IMR-90 (cell line): Measurements from ENCODE around the gene MVP. TPM values are rescaled to one million over a fixed set of nuclear protein-coding genes. Genes with fewer than 3 reads are reported as not detected.

ENCODE experiments used
- ATAC-seq: fragments of 200-7000 bp; cut with Tn5 transposase; 2 replicates; pipeline ENCODE4 v1.9.1; 2020; ENCODE audit warnings: low read depth, mild to moderate bottlenecking, moderate library complexity
- BruUV-seq: library from RNA; stranded (reverse); fragments of 400-500 nt; replicated peaks from 2 replicates; lab custom pipeline; 2021; lab: Mats Ljungman, UMichigan
- CTCF ChIA-PET: fragments of 300-600 bp; formaldehyde crosslinking; extraction: SDS; loops from one replicate; lab custom pipeline; 2021; ENCODE audit warnings: antibody characterized with exemption; lab: Yijun Ruan, JAX
- POLR2A ChIA-PET: fragments of 300-600 bp; sonication (Branson Sonifier 250); formaldehyde crosslinking; loops from one replicate; lab custom pipeline; 2022; ENCODE audit warnings: antibody characterized with exemption; ENCODE audit not compliant: unreplicated experiment; lab: Charles Lee
- DNase-seq: peaks from one replicate; pipeline ENCODE4 v3.0.0; 2013
- H2AFZ ChIP-seq: replicated peaks from 2 replicates; pipeline ENCODE3; 2013; ENCODE audit warnings: low read length, mild to moderate bottlenecking; ENCODE audit not compliant: poor library complexity
- H2AK5ac ChIP-seq: 2 replicates; pipeline ENCODE4 v1.6.1; 2013; ENCODE audit warnings: low read depth, low read length, inconsistent platforms
- H2AK9ac ChIP-seq: replicated peaks from 2 replicates; pipeline ENCODE3; 2013; ENCODE audit warnings: mild to moderate bottlenecking, low read depth, low read length, moderate library complexity; ENCODE audit not compliant: poor library complexity
- H2BK120ac ChIP-seq: 2 replicates; pipeline ENCODE4 v1.6.1; 2013; ENCODE audit warnings: low read depth, low read length, inconsistent platforms
- H2BK15ac ChIP-seq: 3 replicates; pipeline ENCODE4 v1.6.1; 2013; ENCODE audit warnings: low read depth, low read length, inconsistent platforms
- H2BK20ac ChIP-seq: 2 replicates; pipeline ENCODE4 v1.6.1; 2013; ENCODE audit warnings: low read depth, mild to moderate bottlenecking, inconsistent platforms, low read length, moderate library complexity
- H2BK5ac ChIP-seq: 2 replicates; pipeline ENCODE4 v1.6.1; 2013; ENCODE audit warnings: mild to moderate bottlenecking, low read depth, low read length, inconsistent platforms; ENCODE audit not compliant: poor library complexity, severe bottlenecking
- H3K14ac ChIP-seq: replicated peaks from 2 replicates; pipeline ENCODE4 v1.6.1; 2013; ENCODE audit warnings: low read depth, low read length, inconsistent platforms
- H3K18ac ChIP-seq: 2 replicates; pipeline ENCODE4 v1.6.1; 2013; ENCODE audit warnings: low read depth, low read length, control low read depth
- H3K23ac ChIP-seq: 2 replicates; pipeline ENCODE4 v1.6.1; 2013; ENCODE audit warnings: low read depth, low read length, inconsistent platforms
- H3K27ac ChIP-seq: 2 replicates; pipeline ENCODE4 v1.5.1; 2013; ENCODE audit warnings: mild to moderate bottlenecking, control low read depth, low read length; ENCODE audit not compliant: insufficient read depth
- H3K27me3 ChIP-seq: 2 replicates; pipeline ENCODE4 v1.6.1; 2013; ENCODE audit warnings: low read length; ENCODE audit not compliant: control insufficient read depth, insufficient read depth
- H3K36me3 ChIP-seq: 2 replicates; pipeline ENCODE4 v1.6.1; 2013; ENCODE audit warnings: low read length, mixed read lengths; ENCODE audit not compliant: control insufficient read depth, insufficient read depth
- H3K4ac ChIP-seq: 2 replicates; pipeline ENCODE4 v1.6.1; 2013; ENCODE audit warnings: low read depth, low read length, inconsistent platforms
- H3K4me1 ChIP-seq: 2 replicates; pipeline ENCODE4 v1.6.1; 2013; ENCODE audit warnings: low read length, mixed read lengths; ENCODE audit not compliant: control insufficient read depth, insufficient read depth
- H3K4me2 ChIP-seq: 2 replicates; pipeline ENCODE4 v1.6.1; 2013; ENCODE audit warnings: low read depth, mild to moderate bottlenecking, control low read depth, low read length, moderate library complexity
- H3K4me3 ChIP-seq: 2 replicates; pipeline ENCODE4 v1.5.1; 2013; ENCODE audit warnings: low read depth, mild to moderate bottlenecking, control low read depth, low read length, moderate library complexity; ENCODE audit not compliant: insufficient read depth
- H3K56ac ChIP-seq: 2 replicates; pipeline ENCODE4 v1.6.1; 2013; ENCODE audit warnings: low read length, inconsistent platforms; ENCODE audit not compliant: insufficient read depth; ENCODE audit errors: extremely low read depth
- H3K79me1 ChIP-seq, 2 experiments: 2 replicates each; pipeline ENCODE4 v1.6.1; 2013; ENCODE audit warnings: low read length in 2 of 2, inconsistent platforms in 1 of 2, low read depth in 1 of 2
- H3K9ac ChIP-seq: 2 replicates; pipeline ENCODE4 v1.6.1; 2013; ENCODE audit warnings: low read depth, low read length, control low read depth
- H3K9me1 ChIP-seq: 2 replicates; pipeline ENCODE4 v1.6.1; 2013; ENCODE audit warnings: low read length, inconsistent platforms; ENCODE audit not compliant: insufficient read depth
- H3K9me3 ChIP-seq: 2 replicates; pipeline ENCODE4 v1.6.1; 2013; ENCODE audit warnings: low read length; ENCODE audit not compliant: control insufficient read depth, insufficient read depth
- H4K20me1 ChIP-seq: 2 replicates; pipeline ENCODE4 v1.6.1; 2013; ENCODE audit warnings: low read length, inconsistent platforms; ENCODE audit not compliant: insufficient read depth
- H4K5ac ChIP-seq: 2 replicates; pipeline ENCODE4 v1.6.1; 2013; ENCODE audit warnings: mild to moderate bottlenecking, low read depth, low read length, control low read depth
- H4K8ac ChIP-seq, 2 experiments: 2 replicates each; pipeline ENCODE4 v1.6.1; 2013; ENCODE audit warnings: low read depth in 2 of 2, low read length in 2 of 2, control low read depth in 1 of 2, inconsistent platforms in 1 of 2
- H4K91ac ChIP-seq: 2 replicates; pipeline ENCODE4 v1.6.1; 2013; ENCODE audit warnings: low read depth, low read length, inconsistent platforms; ENCODE audit not compliant: insufficient read depth
- BHLHE40 ChIP-seq: fragments of 150-350 bp; IDR thresholded peaks from 2 replicates; pipeline ENCODE4 v1.6.1; 2016; ENCODE audit warnings: mild to moderate bottlenecking, low read depth, low read length
- CHD1 ChIP-seq: IDR thresholded peaks from 2 replicates; pipeline ENCODE4 v1.6.1; 2012; ENCODE audit warnings: low read depth, low read length, improper control_type of control experiment
- FOS ChIP-seq: fragments of 150-350 bp; IDR thresholded peaks from 2 replicates; pipeline ENCODE4 v1.6.1; 2016; ENCODE audit warnings: low read depth, low read length
- MAFK ChIP-seq: IDR thresholded peaks from 2 replicates; pipeline ENCODE4 v1.6.1; 2012; ENCODE audit warnings: low read depth, low read length, improper control_type of control experiment
- MAZ ChIP-seq: IDR thresholded peaks from 2 replicates; pipeline ENCODE4 v1.6.1; 2012; ENCODE audit warnings: low read depth, mild to moderate bottlenecking, low read length, improper control_type of control experiment, moderate library complexity, borderline replicate concordance
- MXI1 ChIP-seq: IDR thresholded peaks from 2 replicates; pipeline ENCODE4 v1.6.1; 2012; ENCODE audit warnings: low read depth, mild to moderate bottlenecking, low read length, moderate library complexity, borderline replicate concordance
- NFE2L2 ChIP-seq: fragments of 150-350 bp; IDR thresholded peaks from 2 replicates; pipeline ENCODE4 v1.6.1; 2016; ENCODE audit warnings: low read depth, mild to moderate bottlenecking, low read length
- POLR2A ChIP-seq: IDR thresholded peaks from 2 replicates; pipeline ENCODE4 v1.6.1; 2012; ENCODE audit warnings: mild to moderate bottlenecking, low read depth, low read length
- RAD21 ChIP-seq: IDR thresholded peaks from 2 replicates; pipeline ENCODE4 v1.6.1; 2012; ENCODE audit warnings: low read length, improper control_type of control experiment
- RCOR1 ChIP-seq: IDR thresholded peaks from 2 replicates; pipeline ENCODE4 v1.6.1; 2012; ENCODE audit warnings: mild to moderate bottlenecking, low read length, improper control_type of control experiment; ENCODE audit not compliant: insufficient replicate concordance
- RFX5 ChIP-seq: IDR thresholded peaks from 2 replicates; pipeline ENCODE4 v1.8.0; 2012; ENCODE audit warnings: low read depth, mild to moderate bottlenecking, low read length, moderate library complexity
- SMC3 ChIP-seq: fragments of 150-350 bp; IDR thresholded peaks from 2 replicates; pipeline ENCODE4 v1.6.1; 2016; ENCODE audit warnings: low read depth, mild to moderate bottlenecking, antibody characterized with exemption, low read length, moderate library complexity
- WGBS, 2 experiments: methylation state at CpG; one replicate each; pipeline versions ENCODE4 v1.1.5 to v1.1.7; 2013; ENCODE audit warnings: missing lambda C conversion rate in 2 of 2; ENCODE audit not compliant: insufficient read length in 1 of 2; ENCODE audit errors: extremely low coverage in 2 of 2; 5-methylcytosine and 5-hydroxymethylcytosine counted together
- dilution Hi-C: fragments of 300-500 bp; cut with HindIII; formaldehyde crosslinking; loops from one replicate; pipeline ENCODE4 v1.14.3; 2018; ENCODE audit warnings: low sequenced_read_pairs; ENCODE audit not compliant: unreplicated experiment
- in situ Hi-C: fragments of 300-500 bp; cut with MboI; formaldehyde crosslinking; loops from 3 replicates; pipeline ENCODE4 v1.14.3; 2019; ENCODE audit warnings: low sequenced_read_pairs, inconsistent platforms, mixed read lengths
- intact Hi-C: fragments of 100-400 bp; cut with micrococcal nuclease; formaldehyde crosslinking; loops from 2 replicates; pipeline ENCODE4 v1.10.0; 2022
- polyA plus RNA-seq, 3 experiments: library from polyadenylated mRNA; depleted of rRNA; stranded (reverse); fragments of >200 nt; gene quantifications; 2 replicates each; pipeline ENCODE4 v1.2.3, GENCODE V29; 2012; ENCODE audit warnings: low replicate concordance in 1 of 3
- total RNA-seq: library from RNA; depleted of rRNA; stranded (reverse); fragments of >200 nt; gene quantifications from 2 replicates; pipeline ENCODE4 v1.2.3, GENCODE V29; 2012
- TF ChIP-seq, protein P1 (sequence below): conservative IDR thresholded peaks from 2 replicates; pipeline ENCODE4 v1.5.1; 2012; ENCODE audit warnings: mild to moderate bottlenecking, low read depth, low read length, improper control_type of control experiment
- TF ChIP-seq, protein P2 (sequence below): fragments of 150-350 bp; IDR thresholded peaks from 2 replicates; pipeline ENCODE4 v1.6.1; 2017; ENCODE audit warnings: mild to moderate bottlenecking, antibody characterized with exemption, low read length, low read depth

The MVP gene
- total and polyA plus RNA-seq, 2 of the 4 experiments (the other 2 are of a cell fraction) = 204 to 319 TPM

GRCh38 chr16:29848420-29849297 is 28.4 kb downstream of the MVP start:
- in situ Hi-C loops = no loop called here
- CTCF ChIA-PET = interaction anchor here (0.6 to 1.9 kb wide), 14 partner anchors 9 to 72 kb away, joined by 3 to 10 read pairs (median 4); partner anchors contain the start of genes CDIPT, MVP and PAGR1
- TF ChIP-seq RCOR1 (no peak), NFE2L2 (no peak), POLR2A (no peak), FOS (no peak), MAZ (no peak), SMC3 (peak; percentile 83), MAFK (no peak), RFX5 (no peak), MXI1 (no peak), CHD1 (no peak), RAD21 (peak; percentile 76), BHLHE40 (no peak)
- TF ChIP-seq, protein P1, sequence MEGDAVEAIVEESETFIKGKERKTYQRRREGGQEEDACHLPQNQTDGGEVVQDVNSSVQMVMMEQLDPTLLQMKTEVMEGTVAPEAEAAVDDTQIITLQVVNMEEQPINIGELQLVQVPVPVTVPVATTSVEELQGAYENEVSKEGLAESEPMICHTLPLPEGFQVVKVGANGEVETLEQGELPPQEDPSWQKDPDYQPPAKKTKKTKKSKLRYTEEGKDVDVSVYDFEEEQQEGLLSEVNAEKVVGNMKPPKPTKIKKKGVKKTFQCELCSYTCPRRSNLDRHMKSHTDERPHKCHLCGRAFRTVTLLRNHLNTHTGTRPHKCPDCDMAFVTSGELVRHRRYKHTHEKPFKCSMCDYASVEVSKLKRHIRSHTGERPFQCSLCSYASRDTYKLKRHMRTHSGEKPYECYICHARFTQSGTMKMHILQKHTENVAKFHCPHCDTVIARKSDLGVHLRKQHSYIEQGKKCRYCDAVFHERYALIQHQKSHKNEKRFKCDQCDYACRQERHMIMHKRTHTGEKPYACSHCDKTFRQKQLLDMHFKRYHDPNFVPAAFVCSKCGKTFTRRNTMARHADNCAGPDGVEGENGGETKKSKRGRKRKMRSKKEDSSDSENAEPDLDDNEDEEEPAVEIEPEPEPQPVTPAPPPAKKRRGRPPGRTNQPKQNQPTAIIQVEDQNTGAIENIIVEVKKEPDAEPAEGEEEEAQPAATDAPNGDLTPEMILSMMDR = peak; percentile 74
- TF ChIP-seq, protein P2, sequence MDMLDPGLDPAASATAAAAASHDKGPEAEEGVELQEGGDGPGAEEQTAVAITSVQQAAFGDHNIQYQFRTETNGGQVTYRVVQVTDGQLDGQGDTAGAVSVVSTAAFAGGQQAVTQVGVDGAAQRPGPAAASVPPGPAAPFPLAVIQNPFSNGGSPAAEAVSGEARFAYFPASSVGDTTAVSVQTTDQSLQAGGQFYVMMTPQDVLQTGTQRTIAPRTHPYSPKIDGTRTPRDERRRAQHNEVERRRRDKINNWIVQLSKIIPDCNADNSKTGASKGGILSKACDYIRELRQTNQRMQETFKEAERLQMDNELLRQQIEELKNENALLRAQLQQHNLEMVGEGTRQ = no peak

More at GRCh38 chr16:29848420-29849297, 28.4 kb downstream of the MVP start:
- no peak overlapping the region for H3K27ac ChIP-seq
- no peak overlapping the region for H3K4me2 ChIP-seq
- 0 out of 2 replicates have a peak, but pooled peaks cover 3% of the 10 kb centered on the region for H3K9me1 ChIP-seq
- no peak overlapping the region for H3K23ac ChIP-seq
- no peak overlapping the region for H4K8ac ChIP-seq
- no peak overlapping the region for H3K4ac ChIP-seq
- no peak overlapping the region for H2BK15ac ChIP-seq
- no peak overlapping the region for H2BK5ac ChIP-seq
- H3K9me3 ChIP-seq = no peaks in the 10 kb centered on the region
- H3K18ac ChIP-seq = no peak overlapping the region
- H3K9ac ChIP-seq = no peak overlapping the region
- no peak overlapping the region for H3K4me3 ChIP-seq
- peak overlapping the region; percentile 61 for H2AFZ ChIP-seq
- no TSS peak for BruUV-seq
- H2AK9ac ChIP-seq = peak overlapping the region; percentile 52
- no peak overlapping the region for H3K56ac ChIP-seq
- intact Hi-C loops = loop anchor here (1.0 kb wide), 2 partner anchors 41 to 148 kb away; no protein-coding TSS in a partner anchor
- no peak overlapping the region for H2BK120ac ChIP-seq
- H4K91ac ChIP-seq = no peak overlapping the region
- ATAC-seq = peak; percentile 84
- no peak overlapping the region for H3K14ac ChIP-seq
- no peaks in the 10 kb centered on the region for H4K20me1 ChIP-seq
- no peak overlapping the region for H2AK5ac ChIP-seq
- H3K4me1 ChIP-seq = no peaks in the 10 kb centered on the region; the same call in 1 of the 2 replicates
- dilution Hi-C loops = no loop called here
- H2BK20ac ChIP-seq = no peak overlapping the region
- H3K79me1 ChIP-seq = peaks cover 0 to 15% of the 10 kb centered on the region in 2 experiments; a peak in 1 of 4 replicates
- no peaks in the 10 kb centered on the region for H3K27me3 ChIP-seq
- peak; percentile 63 for DNase-seq
- H4K5ac ChIP-seq = no peak overlapping the region
- WGBS, 2 experiments = 80% methylated on average over 1 of the region's 15 CpGs; no CpG with 5 or more reads in 1 of the 2 experiments
- POLR2A ChIA-PET = interaction anchor here (0.6 to 1.1 kb wide), 4 partner anchors 29 to 150 kb away, joined by 3 to 6 read pairs (median 4); no protein-coding TSS in a partner anchor
- H3K36me3 ChIP-seq = peaks cover 46% of the 10 kb centered on the region
